ENCODE data around the gene PIEZO2.

Gene PIEZO2

GRCh38 chr18:10948421-10948820, 200.9 kb downstream of the PIEZO2 start:
- no peak for TF ChIP-seq CTCF (IDR thresholded peaks at IDR 0.05; ENCODE audit: insufficient read depth, low read length)
- TF ChIP-seq SPI1 (IDR thresholded peaks at IDR 0.05; ENCODE audit: borderline replicate concordance, low read depth) = no peak
- TF ChIP-seq, protein P1, sequence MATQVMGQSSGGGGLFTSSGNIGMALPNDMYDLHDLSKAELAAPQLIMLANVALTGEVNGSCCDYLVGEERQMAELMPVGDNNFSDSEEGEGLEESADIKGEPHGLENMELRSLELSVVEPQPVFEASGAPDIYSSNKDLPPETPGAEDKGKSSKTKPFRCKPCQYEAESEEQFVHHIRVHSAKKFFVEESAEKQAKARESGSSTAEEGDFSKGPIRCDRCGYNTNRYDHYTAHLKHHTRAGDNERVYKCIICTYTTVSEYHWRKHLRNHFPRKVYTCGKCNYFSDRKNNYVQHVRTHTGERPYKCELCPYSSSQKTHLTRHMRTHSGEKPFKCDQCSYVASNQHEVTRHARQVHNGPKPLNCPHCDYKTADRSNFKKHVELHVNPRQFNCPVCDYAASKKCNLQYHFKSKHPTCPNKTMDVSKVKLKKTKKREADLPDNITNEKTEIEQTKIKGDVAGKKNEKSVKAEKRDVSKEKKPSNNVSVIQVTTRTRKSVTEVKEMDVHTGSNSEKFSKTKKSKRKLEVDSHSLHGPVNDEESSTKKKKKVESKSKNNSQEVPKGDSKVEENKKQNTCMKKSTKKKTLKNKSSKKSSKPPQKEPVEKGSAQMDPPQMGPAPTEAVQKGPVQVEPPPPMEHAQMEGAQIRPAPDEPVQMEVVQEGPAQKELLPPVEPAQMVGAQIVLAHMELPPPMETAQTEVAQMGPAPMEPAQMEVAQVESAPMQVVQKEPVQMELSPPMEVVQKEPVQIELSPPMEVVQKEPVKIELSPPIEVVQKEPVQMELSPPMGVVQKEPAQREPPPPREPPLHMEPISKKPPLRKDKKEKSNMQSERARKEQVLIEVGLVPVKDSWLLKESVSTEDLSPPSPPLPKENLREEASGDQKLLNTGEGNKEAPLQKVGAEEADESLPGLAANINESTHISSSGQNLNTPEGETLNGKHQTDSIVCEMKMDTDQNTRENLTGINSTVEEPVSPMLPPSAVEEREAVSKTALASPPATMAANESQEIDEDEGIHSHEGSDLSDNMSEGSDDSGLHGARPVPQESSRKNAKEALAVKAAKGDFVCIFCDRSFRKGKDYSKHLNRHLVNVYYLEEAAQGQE (IDR thresholded peaks at IDR 0.05; ENCODE audit: insufficient replicate concordance, low read depth) = no peak
- TF ChIP-seq POLR2AphosphoS5 (IDR thresholded peaks at IDR 0.05; ENCODE audit: low read depth) = no peak
- TF ChIP-seq GABPA (IDR thresholded peaks at IDR 0.05; ENCODE audit: low read depth) = no peak
- DNase-seq (ENCODE audit: low read depth in 1 of 2, low spot score in 1 of 2) = no peak
- Histone ChIP-seq H3K27me3 (ENCODE audit: insufficient read depth, poor library complexity, severe bottlenecking) (no peaks in the 10 kb centered on the region), H3K4me3 (replicated peaks; ENCODE audit: insufficient read depth, low read length) (no peak overlapping the region), H3K27ac (replicated peaks) (no peak overlapping the region)

- H3K27ac ChIP-seq (replicated peaks) = no peak overlapping the region
- H3K27me3 ChIP-seq (ENCODE audit: insufficient read depth, poor library complexity, severe bottlenecking) = no peaks in the 10 kb centered on the region
- H3K4me3 ChIP-seq (replicated peaks; ENCODE audit: insufficient read depth, low read length) = no peak overlapping the region
- DNase-seq (ENCODE audit: low read depth in 1 of 2, low spot score in 1 of 2) = no peak
- no peak for TF ChIP-seq GABPA (IDR thresholded peaks at IDR 0.05; ENCODE audit: low read depth)
- no peak for TF ChIP-seq POLR2AphosphoS5 (IDR thresholded peaks at IDR 0.05; ENCODE audit: low read depth)
- TF ChIP-seq CTCF (IDR thresholded peaks at IDR 0.05; ENCODE audit: insufficient read depth, low read length) = no peak
- TF ChIP-seq, protein P1 (IDR thresholded peaks at IDR 0.05; ENCODE audit: insufficient replicate concordance, low read depth) = no peak
- TF ChIP-seq SPI1 (IDR thresholded peaks at IDR 0.05; ENCODE audit: borderline replicate concordance, low read depth) = no peak
Observed at GRCh38 chr18:10946058-10946457, 203.3 kb downstream of the PIEZO2 start.

- no peaks in the 10 kb centered on the region for H3K27me3 ChIP-seq (ENCODE audit: insufficient read depth, poor library complexity, severe bottlenecking)
- no peak for TF ChIP-seq GABPA (IDR thresholded peaks at IDR 0.05; ENCODE audit: low read depth)
- TF ChIP-seq SPI1 (IDR thresholded peaks at IDR 0.05; ENCODE audit: borderline replicate concordance, low read depth) = no peak
- no peak for TF ChIP-seq CTCF (IDR thresholded peaks at IDR 0.05; ENCODE audit: insufficient read depth, low read length)
- TF ChIP-seq POLR2AphosphoS5 (IDR thresholded peaks at IDR 0.05; ENCODE audit: low read depth) = no peak
- TF ChIP-seq, protein P1 (IDR thresholded peaks at IDR 0.05; ENCODE audit: insufficient replicate concordance, low read depth) = no peak
- DNase-seq (ENCODE audit: low read depth in 1 of 2, low spot score in 1 of 2) = no peak
- H3K27ac ChIP-seq (replicated peaks) = no peak overlapping the region
- H3K4me3 ChIP-seq (replicated peaks; ENCODE audit: insufficient read depth, low read length) = no peak overlapping the region
Observed at GRCh38 chr18:10942998-10943397, 206.4 kb downstream of the PIEZO2 start.
